H9 (cell line): ENCODE data around the gene HTD2. TPM values are rescaled to one million over a fixed set of nuclear protein-coding genes. Genes with fewer than 3 reads are reported as not detected.

Experiments
- DNase-seq: peaks from one replicate; pipeline ENCODE4 v3.0.0-alpha.2; 2017
- H2AFZ ChIP-seq: one replicate; pipeline ENCODE4 v1.6.1; 2013; ENCODE audit warnings: mild to moderate bottlenecking, low read length, control low read depth, moderate library complexity
- H2AK5ac ChIP-seq: 2 replicates; pipeline ENCODE4 v1.6.1; 2013; ENCODE audit warnings: low read length, control low read depth, mixed read lengths; ENCODE audit not compliant: insufficient read length
- H2BK120ac ChIP-seq: one replicate; pipeline ENCODE4 v1.6.1; 2013; ENCODE audit warnings: low read depth, mild to moderate bottlenecking, low read length, control low read depth, inconsistent platforms; ENCODE audit not compliant: poor library complexity, severe bottlenecking
- H2BK12ac ChIP-seq: 2 replicates; pipeline ENCODE4 v1.6.1; 2013; ENCODE audit warnings: low read length, control low read depth, mixed read lengths, low read depth; ENCODE audit not compliant: insufficient read length
- H2BK15ac ChIP-seq: 2 replicates; pipeline ENCODE4 v1.6.1; 2013; ENCODE audit warnings: low read depth, low read length, control low read depth
- H2BK20ac ChIP-seq: one replicate; pipeline ENCODE4 v1.6.1; 2013; ENCODE audit warnings: low read depth, mild to moderate bottlenecking, low read length, control low read depth, inconsistent platforms; ENCODE audit not compliant: poor library complexity, severe bottlenecking
- H2BK5ac ChIP-seq: 2 replicates; pipeline ENCODE4 v1.6.1; 2013; ENCODE audit warnings: low read length, control low read depth, mixed read lengths; ENCODE audit not compliant: insufficient read length
- H3K14ac ChIP-seq: 2 replicates; pipeline ENCODE4 v1.6.1; 2013; ENCODE audit warnings: low read length, control low read depth; ENCODE audit not compliant: insufficient read depth
- H3K18ac ChIP-seq: 2 replicates; pipeline ENCODE4 v1.6.1; 2013; ENCODE audit warnings: low read depth, mild to moderate bottlenecking, mixed read lengths, low read length, control low read depth; ENCODE audit not compliant: insufficient read length
- H3K23ac ChIP-seq: 2 replicates; pipeline ENCODE4 v1.6.1; 2013; ENCODE audit warnings: low read length, control low read depth, mixed read lengths, low read depth; ENCODE audit not compliant: insufficient read length
- H3K23me2 ChIP-seq: 2 replicates; pipeline ENCODE4 v1.6.1; 2013; ENCODE audit warnings: low read depth, mild to moderate bottlenecking, mixed read lengths, low read length, control low read depth; ENCODE audit not compliant: insufficient read length, poor library complexity, severe bottlenecking
- H3K27ac ChIP-seq: 2 replicates; pipeline ENCODE4 v1.5.1; 2013; ENCODE audit warnings: low read length, control low read depth, mixed read lengths, low read depth; ENCODE audit not compliant: insufficient read length
- H3K27me3 ChIP-seq: 2 replicates; pipeline ENCODE4 v1.6.1; 2013; ENCODE audit warnings: low read length, control low read depth, inconsistent platforms; ENCODE audit not compliant: insufficient read depth
- H3K4ac ChIP-seq: 2 replicates; pipeline ENCODE4 v1.6.1; 2013; ENCODE audit warnings: low read depth, mild to moderate bottlenecking, control low read depth, inconsistent platforms, low read length, moderate library complexity
- H3K4me1 ChIP-seq: 2 replicates; pipeline ENCODE4 v1.6.1; 2013; ENCODE audit warnings: low read length, control low read depth, inconsistent platforms; ENCODE audit not compliant: insufficient read depth
- H3K4me2 ChIP-seq: 2 replicates; pipeline ENCODE4 v1.6.1; 2013; ENCODE audit warnings: low read length, control low read depth, mixed read lengths; ENCODE audit not compliant: insufficient read length, insufficient read depth
- H3K56ac ChIP-seq: 2 replicates; pipeline ENCODE4 v1.6.1; 2013; ENCODE audit warnings: low read depth, mild to moderate bottlenecking, mixed read lengths, low read length, control low read depth; ENCODE audit not compliant: insufficient read length
- H3K79me1 ChIP-seq: 2 replicates; pipeline ENCODE4 v1.6.1; 2013; ENCODE audit warnings: low read depth, mild to moderate bottlenecking, moderate library complexity, low read length, control low read depth, inconsistent platforms; ENCODE audit not compliant: insufficient read depth, poor library complexity, severe bottlenecking
- H3K79me2 ChIP-seq: 2 replicates; pipeline ENCODE4 v1.6.1; 2013; ENCODE audit warnings: low read length, control low read depth, inconsistent platforms; ENCODE audit not compliant: insufficient read depth
- H3K9ac ChIP-seq: 2 replicates; pipeline ENCODE4 v1.6.1; 2013; ENCODE audit warnings: low read length, control low read depth, mixed read lengths; ENCODE audit not compliant: insufficient read length; ENCODE audit errors: extremely low read depth
- H3K9me3 ChIP-seq: one replicate; pipeline ENCODE4 v1.6.1; 2013; ENCODE audit warnings: low read depth, low read length, inconsistent platforms; ENCODE audit not compliant: control insufficient read depth
- H3T11ph ChIP-seq: one replicate; pipeline ENCODE4 v1.6.1; 2013; ENCODE audit warnings: mild to moderate bottlenecking, low read length, control low read depth, inconsistent platforms
- H4K20me1 ChIP-seq: one replicate; pipeline ENCODE4 v1.6.1; 2013; ENCODE audit not compliant: control insufficient read depth, insufficient read length, insufficient read depth
- H4K5ac ChIP-seq: 2 replicates; pipeline ENCODE4 v1.6.1; 2013; ENCODE audit warnings: low read depth, mild to moderate bottlenecking, mixed read lengths, low read length, control low read depth; ENCODE audit not compliant: insufficient read length
- H4K8ac ChIP-seq: replicated peaks from 2 replicates; pipeline ENCODE4 v1.6.1; 2013; ENCODE audit warnings: low read length, control low read depth, mixed read lengths, low read depth; ENCODE audit not compliant: insufficient read length
- H4K91ac ChIP-seq: 2 replicates; pipeline ENCODE4 v1.6.1; 2013; ENCODE audit warnings: low read depth, mild to moderate bottlenecking, moderate library complexity, mixed read lengths, low read length, control low read depth; ENCODE audit not compliant: insufficient read length
- H3K27ac Mint-ChIP-seq, 3 experiments: 2 replicates in 2 of 3; 3 replicates in 1 of 3; pipeline ENCODE4 v1.8.0; 2020 to 2021; ENCODE audit warnings: mixed read lengths in 3 of 3, mild to moderate bottlenecking in 1 of 3, moderate library complexity in 1 of 3
- H3K27me3 Mint-ChIP-seq: 2 replicates; pipeline ENCODE4 v1.8.0; 2021; ENCODE audit warnings: low read depth, mild to moderate bottlenecking, moderate library complexity, mixed read lengths
- H3K36me3 Mint-ChIP-seq, 3 experiments: 2 replicates in 2 of 3; 3 replicates in 1 of 3; pipeline ENCODE4 v1.8.0; 2020 to 2021; ENCODE audit warnings: low read depth in 3 of 3, mixed read lengths in 3 of 3; ENCODE audit not compliant: insufficient read depth in 1 of 3
- H3K4me1 Mint-ChIP-seq, 2 experiments: 2 replicates each; pipeline ENCODE4 v1.8.0; 2020; ENCODE audit warnings: mixed read lengths in 2 of 2
- H3K4me3 Mint-ChIP-seq, 2 experiments: 2 replicates in 1 of 2; 3 replicates in 1 of 2; pipeline ENCODE4 v1.8.0; 2020 to 2021; ENCODE audit warnings: mild to moderate bottlenecking in 2 of 2, mixed read lengths in 2 of 2, moderate library complexity in 1 of 2
- H3K9me3 Mint-ChIP-seq, 2 experiments: 2 replicates in 1 of 2; 3 replicates in 1 of 2; pipeline ENCODE4 v1.8.0; 2020; ENCODE audit warnings: mild to moderate bottlenecking in 2 of 2, mixed read lengths in 2 of 2, moderate library complexity in 1 of 2
- CTCF ChIP-seq: fragments of 200-600 bp; sonication (generic); conservative IDR thresholded peaks from 3 replicates; pipeline ENCODE4 v1.8.0; 2021; ENCODE audit warnings: antibody characterized with exemption, mild to moderate bottlenecking
- WGBS: extraction: QIAGEN DNeasy Blood & Tissue Kit; methylation state at CpG from one replicate; pipeline ENCODE4 v1.1.7; 2013; ENCODE audit warnings: missing lambda C conversion rate, low lambda C conversion rate, mixed read lengths; ENCODE audit not compliant: insufficient read length; ENCODE audit errors: extremely low coverage; 5-methylcytosine and 5-hydroxymethylcytosine counted together
- total RNA-seq: library from RNA; stranded (reverse); gene quantifications from 2 replicates; pipeline ENCODE4 v1.2.1, GENCODE V29; 2021

Gene HTD2
- total RNA-seq, 1 experiment from 2014 or later, result 13.4 TPM

- Histone ChIP-seq H2BK20ac (no peak overlapping the region), H2BK5ac (no peak overlapping the region), H4K91ac (no peak overlapping the region), H3K18ac (no peak overlapping the region), H2BK120ac (no peak overlapping the region), H3K14ac (no peak overlapping the region), H3K23ac (no peak overlapping the region), H4K5ac (no peak overlapping the region), H3T11ph (no peak overlapping the region), H3K4me1 (peaks cover 7% of the 10 kb centered on the region; the same call in 1 of the 2 replicates), H3K4ac (no peak overlapping the region), H2AFZ (no peak overlapping the region), H3K9me3 (no peaks in the 10 kb centered on the region), H3K9ac (no peak overlapping the region), H3K4me2 (no peak overlapping the region), H2AK5ac (no peak overlapping the region), H3K23me2 (no peaks in the 10 kb centered on the region), H3K79me2 (no peaks in the 10 kb centered on the region), H4K20me1 (no peaks in the 10 kb centered on the region), H4K8ac (no peak overlapping the region), H3K56ac (no peak overlapping the region), H2BK15ac (no peak overlapping the region), H3K27ac (no peak overlapping the region), H2BK12ac (no peak overlapping the region), H3K27me3 (no peaks in the 10 kb centered on the region), H3K79me1 (no peaks in the 10 kb centered on the region)
- no peak overlapping the region for H3K4me3 Mint-ChIP-seq
- H3K9me3 Mint-ChIP-seq, result no peaks in the 10 kb centered on the region
- TF ChIP-seq CTCF, result no peak
- no peak overlapping the region for H3K27ac Mint-ChIP-seq
- no peaks in the 10 kb centered on the region; the same call in 1 of the 2 replicates for H3K27me3 Mint-ChIP-seq
- H3K4me1 Mint-ChIP-seq, result peaks cover 22 to 32% of the 10 kb centered on the region in 2 experiments
- WGBS, result no CpG with 5 or more reads among the region's 7 CpGs
- no peak for DNase-seq
- peaks cover 0 to 11% (median 3%) of the 10 kb centered on the region in 3 experiments; a peak in 3 of 7 replicates for H3K36me3 Mint-ChIP-seq
Measured at GRCh38 chr3:58324391-58325390, 18.4 kb downstream of the HTD2 start.
